ENCODE results near the gene LTBP4.
"Not testable (repeated sequence)": the region's sequence is repeated elsewhere in the genome, so short reads cannot be mapped to it uniquely, and the experiment has no call there.

The LTBP4 gene

DNA sequence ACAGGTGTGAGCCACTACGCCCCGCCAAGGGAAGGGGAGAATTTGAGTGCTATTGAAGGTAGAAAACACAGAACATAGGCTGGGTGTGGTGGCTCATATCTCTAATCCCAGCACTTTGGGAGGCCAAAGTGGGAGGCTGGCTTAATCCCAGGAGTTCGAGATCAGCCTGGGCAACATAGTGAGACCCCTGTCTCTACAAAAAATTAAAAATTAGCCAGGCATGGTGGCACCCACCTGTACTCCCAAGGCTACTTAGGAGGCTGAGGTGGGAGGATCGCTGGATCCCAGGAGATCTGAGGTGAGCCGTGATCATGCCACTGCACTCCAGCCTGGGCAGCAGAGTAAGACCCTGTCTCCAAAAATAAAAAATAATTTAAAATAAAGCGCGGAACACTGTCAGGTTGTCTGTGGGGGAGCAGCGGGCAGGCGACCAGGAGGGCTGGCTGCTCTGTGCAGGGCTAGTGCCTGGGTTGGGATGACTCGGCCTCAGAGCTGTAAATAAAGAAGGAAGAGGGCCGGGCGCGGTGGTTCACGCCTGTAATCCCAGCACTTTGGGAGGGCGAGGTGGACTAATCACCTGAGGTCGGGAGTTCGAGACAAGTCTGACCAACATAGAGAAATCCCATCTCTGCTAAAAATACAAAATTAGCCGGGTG lies 41.0 kb downstream of the LTBP4 start:
- Histone ChIP-seq H2BK15ac (ENCODE audit: low read depth, poor library complexity, severe bottlenecking) (no peak overlapping the region), H2BK5ac (ENCODE audit: low read depth, low read length, poor library complexity, severe bottlenecking) (no peak overlapping the region), H3K4me2 (ENCODE audit: low read length, poor library complexity, severe bottlenecking) (no peak overlapping the region), H4K8ac (ENCODE audit: low read length) (no peak overlapping the region), H3K36me3 (ENCODE audit: control insufficient read depth in 1 of 2, insufficient read depth in 2 of 2, low read depth in 1 of 2, low read length in 2 of 2) (no peaks in the 10 kb centered on the region), H3K9ac (ENCODE audit: low read length) (no peak overlapping the region), H3K23ac (ENCODE audit: low read length in 2 of 2) (no peak overlapping the region), H3K4me3 (ENCODE audit: insufficient read depth in 1 of 2, low read depth in 1 of 2, low read length in 2 of 2) (no peak overlapping the region), H3K27ac (ENCODE audit: low read length, poor library complexity, severe bottlenecking) (no peak overlapping the region), H2BK12ac (ENCODE audit: low read length in 2 of 2) (peak overlapping the region; percentile 18 to 77), H4K91ac (ENCODE audit: low read length) (peak overlapping the region; percentile 27), H3K4me1 (ENCODE audit: control insufficient read depth, insufficient read depth, low read depth, low read length) (peaks cover 14% of the 10 kb centered on the region), H2BK120ac (ENCODE audit: low read depth, low read length) (peak overlapping the region; percentile 61), H3K4ac (ENCODE audit: low read depth in 1 of 2, low read length in 2 of 2) (peak overlapping the region in 1 of 2 experiments; percentile 95), H2AK5ac (ENCODE audit: low read length, severe bottlenecking) (no peak overlapping the region), H3K27me3 (ENCODE audit: control insufficient read depth in 1 of 2, insufficient read depth in 1 of 2, low read length in 2 of 2) (peaks cover 0 to 9% of the 10 kb centered on the region in 2 experiments), H2AFZ (ENCODE audit: low read depth, low read length) (no peak overlapping the region), H3K18ac (ENCODE audit: low read depth in 1 of 2, low read length in 2 of 2) (peak overlapping the region in 1 of 2 experiments; percentile 34), H3K14ac (ENCODE audit: low read length in 2 of 2) (no peak overlapping the region), H3K9me3 (ENCODE audit: control insufficient read depth, low read length) (no peaks in the 10 kb centered on the region), H3K79me1 (replicated peaks; ENCODE audit: low read length, poor library complexity, severe bottlenecking) (no peaks in the 10 kb centered on the region)
- DNase-seq: no peak
- WGBS: 90% methylated on average over 15 of the region's 18 CpGs

- Histone ChIP-seq H3K9me3 (ENCODE audit: control insufficient read depth, low read length) (no peaks in the 10 kb centered on the region), H3K9ac (ENCODE audit: low read length) (no peak overlapping the region)
- WGBS: 72% methylated on average over 6 of the region's 8 CpGs
Measured at GRCh38 chr19:40642757-40643305, 41.7 kb downstream of the LTBP4 start.

DNA sequence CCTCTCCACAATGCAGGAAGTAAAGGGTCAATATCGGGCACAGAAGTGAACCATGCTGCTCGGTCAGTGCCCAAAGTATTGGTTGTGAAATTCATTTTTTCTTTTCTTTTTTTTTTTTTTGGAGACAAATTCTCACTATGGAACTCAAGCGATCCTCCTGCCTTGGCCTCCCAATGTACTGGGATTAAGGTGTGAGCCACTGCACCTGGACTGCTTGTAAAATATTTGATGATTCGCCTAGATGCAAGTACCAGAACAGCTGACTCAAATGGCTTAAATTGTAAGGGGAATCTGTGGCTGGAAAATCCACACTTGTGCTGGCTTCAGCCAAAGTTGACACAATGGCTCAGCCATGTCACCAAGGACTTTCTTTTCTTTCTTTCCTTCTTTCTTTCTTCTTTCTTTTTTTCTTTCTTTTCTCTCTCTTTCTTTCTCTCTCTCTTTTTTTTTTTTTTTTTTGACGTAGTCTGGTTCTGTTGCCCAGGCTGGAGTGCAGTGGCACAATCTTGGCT lies 45.6 kb downstream of the LTBP4 start:
- no peak overlapping the region for H2AFZ ChIP-seq (ENCODE audit: low read depth, low read length)
- no peaks in the 10 kb centered on the region for H3K27me3 ChIP-seq (ENCODE audit: control insufficient read depth in 1 of 2, insufficient read depth in 1 of 2, low read length in 2 of 2)
- peak overlapping the region in 1 of 2 experiments; percentile 52 for H3K4me3 ChIP-seq (ENCODE audit: insufficient read depth in 1 of 2, low read depth in 1 of 2, low read length in 2 of 2)
- H2BK15ac ChIP-seq (ENCODE audit: low read depth, poor library complexity, severe bottlenecking): no peak overlapping the region
- H3K9ac ChIP-seq (ENCODE audit: low read length): peak overlapping the region; percentile 83
- peak overlapping the region; percentile 79 for H2BK120ac ChIP-seq (ENCODE audit: low read depth, low read length)
- peak overlapping the region; percentile 94 to 97 for H3K18ac ChIP-seq (ENCODE audit: low read depth in 1 of 2, low read length in 2 of 2)
- 87% methylated on average over 4 of the region's 5 CpGs for WGBS
- peak overlapping the region; percentile 91 to 98 for H2BK12ac ChIP-seq (ENCODE audit: low read length in 2 of 2)
- no peaks in the 10 kb centered on the region for H3K36me3 ChIP-seq (ENCODE audit: control insufficient read depth in 1 of 2, insufficient read depth in 2 of 2, low read depth in 1 of 2, low read length in 2 of 2)
- peak overlapping the region; percentile 50 for H3K4me2 ChIP-seq (ENCODE audit: low read length, poor library complexity, severe bottlenecking)
- peak overlapping the region in 1 of 2 experiments; percentile 77 for H3K23ac ChIP-seq (ENCODE audit: low read length in 2 of 2)
- no peaks in the 10 kb centered on the region for H3K9me3 ChIP-seq (ENCODE audit: control insufficient read depth, low read length)
- no peak overlapping the region for H3K27ac ChIP-seq (ENCODE audit: low read length, poor library complexity, severe bottlenecking)
- peak overlapping the region; percentile 95 for H2AK5ac ChIP-seq (ENCODE audit: low read length, severe bottlenecking)
- H3K14ac ChIP-seq (ENCODE audit: low read length in 2 of 2): no peak overlapping the region
- H4K8ac ChIP-seq (ENCODE audit: low read length): peak overlapping the region; percentile 74
- peaks cover 4% of the 10 kb centered on the region for H3K4me1 ChIP-seq (ENCODE audit: control insufficient read depth, insufficient read depth, low read depth, low read length)
- peak overlapping the region; percentile 80 for H4K91ac ChIP-seq (ENCODE audit: low read length)
- no peaks in the 10 kb centered on the region for H3K79me1 ChIP-seq (replicated peaks; ENCODE audit: low read length, poor library complexity, severe bottlenecking)
- H2BK5ac ChIP-seq (ENCODE audit: low read depth, low read length, poor library complexity, severe bottlenecking): no peak overlapping the region
- DNase-seq: peak; percentile 57
- H3K4ac ChIP-seq (ENCODE audit: low read depth in 1 of 2, low read length in 2 of 2): peak overlapping the region; percentile 73 to 96

More at GRCh38 chr19:40642757-40643305, 41.7 kb downstream of the LTBP4 start:
- Histone ChIP-seq H3K4me2 (ENCODE audit: low read length, poor library complexity, severe bottlenecking) (no peak overlapping the region), H4K91ac (ENCODE audit: low read length) (peak overlapping the region; percentile 83), H2BK12ac (ENCODE audit: low read length in 2 of 2) (peak overlapping the region; percentile 39 to 87), H3K27ac (ENCODE audit: low read length, poor library complexity, severe bottlenecking) (no peak overlapping the region), H2BK5ac (ENCODE audit: low read depth, low read length, poor library complexity, severe bottlenecking) (no peak overlapping the region), H3K18ac (ENCODE audit: low read depth in 1 of 2, low read length in 2 of 2) (peak overlapping the region; percentile 34 to 79), H2AFZ (ENCODE audit: low read depth, low read length) (no peak overlapping the region), H2BK15ac (ENCODE audit: low read depth, poor library complexity, severe bottlenecking) (peak overlapping the region; percentile 89), H3K79me1 (replicated peaks; ENCODE audit: low read length, poor library complexity, severe bottlenecking) (no peaks in the 10 kb centered on the region), H3K14ac (ENCODE audit: low read length in 2 of 2) (peak overlapping the region in 1 of 2 experiments; percentile 77), H3K27me3 (ENCODE audit: control insufficient read depth in 1 of 2, insufficient read depth in 1 of 2, low read length in 2 of 2) (peaks cover 0 to 9% of the 10 kb centered on the region in 2 experiments), H3K4me1 (ENCODE audit: control insufficient read depth, insufficient read depth, low read depth, low read length) (peaks cover 14% of the 10 kb centered on the region), H2BK120ac (ENCODE audit: low read depth, low read length) (peak overlapping the region; percentile 27), H3K4me3 (ENCODE audit: insufficient read depth in 1 of 2, low read depth in 1 of 2, low read length in 2 of 2) (no peak overlapping the region), H3K4ac (ENCODE audit: low read depth in 1 of 2, low read length in 2 of 2) (peak overlapping the region in 1 of 2 experiments; percentile 83), H3K23ac (ENCODE audit: low read length in 2 of 2) (no peak overlapping the region), H3K36me3 (ENCODE audit: control insufficient read depth in 1 of 2, insufficient read depth in 2 of 2, low read depth in 1 of 2, low read length in 2 of 2) (no peaks in the 10 kb centered on the region), H4K8ac (ENCODE audit: low read length) (no peak overlapping the region), H2AK5ac (ENCODE audit: low read length, severe bottlenecking) (no peak overlapping the region)
- DNase-seq: no peak

DNA sequence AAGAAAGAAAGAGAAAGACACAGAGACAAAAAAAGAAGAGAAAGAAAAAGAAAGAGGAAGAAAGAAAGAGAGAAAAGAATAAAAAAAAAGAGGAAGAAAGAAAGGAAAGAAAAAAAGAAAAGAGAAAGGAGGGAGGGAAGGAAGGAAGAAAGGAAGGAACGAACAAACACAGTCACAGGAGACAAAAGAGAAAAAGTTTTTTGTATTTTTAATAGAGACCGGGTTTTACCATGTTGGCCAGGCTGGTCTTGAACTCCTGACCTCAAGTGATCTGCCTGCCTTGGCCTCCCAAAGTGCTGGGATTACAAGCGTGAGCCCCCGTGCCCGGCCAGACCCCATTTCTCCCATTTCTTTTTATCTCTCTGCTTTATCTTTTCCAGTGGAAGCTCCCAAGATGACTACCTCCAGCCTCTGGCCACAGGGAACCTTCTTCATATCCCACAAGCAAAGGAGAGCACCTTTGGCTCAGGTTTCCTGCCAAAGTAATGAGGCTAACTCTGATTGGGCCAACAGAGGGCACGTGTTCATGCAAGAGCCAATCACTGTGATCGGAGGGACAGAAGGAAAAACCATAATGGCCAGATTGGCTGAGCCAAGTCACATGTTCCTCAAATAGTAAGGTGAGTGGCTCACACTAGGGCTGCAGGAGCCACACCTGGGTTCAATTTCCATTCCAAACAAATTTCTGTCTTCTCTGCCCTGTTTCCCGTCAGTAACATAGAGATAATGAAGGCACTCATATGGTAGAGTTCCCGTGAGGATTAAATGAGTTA lies 48.9 kb downstream of the LTBP4 start:
- DNase-seq; H3K9me3 ChIP-seq (ENCODE audit: control insufficient read depth, low read length); H2AK5ac ChIP-seq (ENCODE audit: low read length, severe bottlenecking); H4K8ac ChIP-seq (ENCODE audit: low read length); H4K91ac ChIP-seq (ENCODE audit: low read length); H3K23ac ChIP-seq (ENCODE audit: low read length in 2 of 2); H3K4me2 ChIP-seq (ENCODE audit: low read length, poor library complexity, severe bottlenecking); H3K4me1 ChIP-seq (ENCODE audit: control insufficient read depth, insufficient read depth, low read depth, low read length); H3K27ac ChIP-seq (ENCODE audit: low read length, poor library complexity, severe bottlenecking); H3K79me1 ChIP-seq (replicated peaks; ENCODE audit: low read length, poor library complexity, severe bottlenecking); H3K27me3 ChIP-seq (ENCODE audit: control insufficient read depth in 1 of 2, insufficient read depth in 1 of 2, low read length in 2 of 2); H2BK120ac ChIP-seq (ENCODE audit: low read depth, low read length); H3K36me3 ChIP-seq (ENCODE audit: control insufficient read depth in 1 of 2, insufficient read depth in 2 of 2, low read depth in 1 of 2, low read length in 2 of 2); H2BK5ac ChIP-seq (ENCODE audit: low read depth, low read length, poor library complexity, severe bottlenecking); H3K4ac ChIP-seq (ENCODE audit: low read depth in 1 of 2, low read length in 2 of 2); H2BK15ac ChIP-seq (ENCODE audit: low read depth, poor library complexity, severe bottlenecking); H2AFZ ChIP-seq (ENCODE audit: low read depth, low read length); H3K14ac ChIP-seq (ENCODE audit: low read length in 2 of 2): not testable (repeated sequence)
- Histone ChIP-seq H2BK12ac (ENCODE audit: low read length in 2 of 2) (peak overlapping the region in 1 of 2 experiments; percentile 75), H3K4me3 (ENCODE audit: insufficient read depth in 1 of 2, low read depth in 1 of 2, low read length in 2 of 2) (peak overlapping the region in 1 of 2 experiments; percentile 27), H3K9ac (ENCODE audit: low read length) (peak overlapping the region; percentile 75), H3K18ac (ENCODE audit: low read depth in 1 of 2, low read length in 2 of 2) (peak overlapping the region in 1 of 2 experiments; percentile 1)
- WGBS: 92% methylated on average over 9 of the region's 9 CpGs
